ENCODE results near the gene KHK.

GRCh38 chr2:27074738-27075565, 11.6 kb upstream of the KHK start:
- TF ChIP-seq POLR2AphosphoS5 (IDR thresholded peaks at IDR 0.05) (no peak), POLR2A (IDR thresholded peaks at IDR 0.05) (no peak), CTCF (IDR thresholded peaks at IDR 0.05) (no peak), EP300 (IDR thresholded peaks at IDR 0.05) (no peak)

Data from suprapubic skin (tissue), 4 donors.